Measurements from ENCODE around the gene MRPL28. TPM values are rescaled to one million over a fixed set of nuclear protein-coding genes. Genes with fewer than 3 reads are reported as not detected.

The MRPL28 gene
- total RNA-seq, 4 donors from 2014 or later, result 55.1 to 70.8 (median 61.6) TPM

- no peak for TF ChIP-seq POLR2A (IDR thresholded peaks at IDR 0.05)
- TF ChIP-seq, protein P1, sequence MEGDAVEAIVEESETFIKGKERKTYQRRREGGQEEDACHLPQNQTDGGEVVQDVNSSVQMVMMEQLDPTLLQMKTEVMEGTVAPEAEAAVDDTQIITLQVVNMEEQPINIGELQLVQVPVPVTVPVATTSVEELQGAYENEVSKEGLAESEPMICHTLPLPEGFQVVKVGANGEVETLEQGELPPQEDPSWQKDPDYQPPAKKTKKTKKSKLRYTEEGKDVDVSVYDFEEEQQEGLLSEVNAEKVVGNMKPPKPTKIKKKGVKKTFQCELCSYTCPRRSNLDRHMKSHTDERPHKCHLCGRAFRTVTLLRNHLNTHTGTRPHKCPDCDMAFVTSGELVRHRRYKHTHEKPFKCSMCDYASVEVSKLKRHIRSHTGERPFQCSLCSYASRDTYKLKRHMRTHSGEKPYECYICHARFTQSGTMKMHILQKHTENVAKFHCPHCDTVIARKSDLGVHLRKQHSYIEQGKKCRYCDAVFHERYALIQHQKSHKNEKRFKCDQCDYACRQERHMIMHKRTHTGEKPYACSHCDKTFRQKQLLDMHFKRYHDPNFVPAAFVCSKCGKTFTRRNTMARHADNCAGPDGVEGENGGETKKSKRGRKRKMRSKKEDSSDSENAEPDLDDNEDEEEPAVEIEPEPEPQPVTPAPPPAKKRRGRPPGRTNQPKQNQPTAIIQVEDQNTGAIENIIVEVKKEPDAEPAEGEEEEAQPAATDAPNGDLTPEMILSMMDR (IDR thresholded peaks at IDR 0.05), result no peak
- DNase-seq (ENCODE audit: low spot score in 2 of 2), result no peak
- H3K4me3 ChIP-seq (ENCODE audit: low read depth, poor library complexity, severe bottlenecking), result no peak overlapping the region
- intact Hi-C loops (cut with DNase I; ENCODE audit: low total_unique reads), result no loop called here
- 74 to 86% methylated on average over 10 of the region's 10 CpGs for WGBS, 2 donors
Observed at GRCh38 chr16:354971-355461, 15.3 kb downstream of the MRPL28 start.

GRCh38 chr16:354291-354881 is 16.0 kb downstream of the MRPL28 start:
- DNase-seq (ENCODE audit: low spot score in 2 of 2), result no peak
- intact Hi-C loops (cut with DNase I; ENCODE audit: low total_unique reads), result no loop called here
- H3K4me3 ChIP-seq (ENCODE audit: low read depth, poor library complexity, severe bottlenecking), result no peak overlapping the region
- TF ChIP-seq, protein P1 (IDR thresholded peaks at IDR 0.05), result no peak
- TF ChIP-seq POLR2A (IDR thresholded peaks at IDR 0.05), result no peak
- 69 to 78% methylated on average over 11 to 12 of the region's 12 CpGs for WGBS, 2 donors

- TF ChIP-seq POLR2A (IDR thresholded peaks at IDR 0.05), result no peak
- TF ChIP-seq, protein P1 (IDR thresholded peaks at IDR 0.05), result no peak
- DNase-seq (ENCODE audit: low spot score in 2 of 2), result no peak
- WGBS, 2 donors, result 57 to 78% methylated on average over 16 to 24 of the region's 25 CpGs
- intact Hi-C loops (cut with DNase I; ENCODE audit: low total_unique reads), result no loop called here
- H3K4me3 ChIP-seq (ENCODE audit: low read depth, poor library complexity, severe bottlenecking), result peak overlapping the region; percentile 11
Observed at GRCh38 chr16:353404-354290, 16.7 kb downstream of the MRPL28 start.

DNA sequence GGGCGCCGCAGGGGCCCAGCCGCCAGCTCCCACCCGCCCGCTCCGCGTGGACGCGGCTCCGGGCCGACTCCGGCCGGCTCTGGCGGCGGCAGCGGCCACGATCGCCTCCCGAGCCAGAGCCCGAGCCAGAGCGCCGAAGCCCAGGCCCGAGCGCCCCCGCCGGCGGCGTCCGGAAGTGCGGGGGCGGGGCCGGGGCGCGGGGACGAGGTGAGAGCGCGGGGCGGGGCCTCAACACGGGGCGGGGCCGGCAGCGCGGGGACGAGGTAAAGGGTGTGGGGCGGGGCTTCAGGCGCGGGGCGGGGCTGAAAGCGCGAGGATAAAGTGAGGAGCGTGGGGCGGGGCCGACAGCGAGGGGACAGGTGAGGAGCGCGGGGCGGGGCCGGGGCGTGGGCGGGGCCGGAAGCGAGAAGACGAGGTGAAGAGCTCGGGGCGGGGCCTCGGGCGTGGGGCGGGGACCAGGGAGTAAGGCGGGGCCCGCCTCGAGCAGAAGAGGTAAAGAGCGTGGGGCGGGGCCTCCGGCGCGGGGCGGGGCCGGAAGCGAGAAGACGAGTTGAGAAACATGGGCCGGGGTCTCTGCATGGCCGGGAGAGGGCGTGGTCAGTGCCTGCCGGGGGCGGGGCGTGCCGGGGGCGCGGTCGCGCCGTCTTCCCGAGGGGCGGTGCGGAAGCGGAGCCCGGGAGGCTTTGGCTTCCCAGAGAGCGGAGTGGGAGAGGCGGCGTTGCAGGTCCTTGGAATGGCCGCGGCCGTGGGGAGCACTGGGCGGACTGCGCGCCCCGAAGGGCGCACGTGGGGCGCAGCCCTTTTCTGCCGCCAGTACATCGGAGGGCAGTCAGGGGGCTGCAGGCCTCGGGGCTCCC is 17.6 kb downstream of the MRPL28 start, which contains the start of gene AXIN1:
AXIN1 (minus strand) TSS at position 177 of the 857 bp plus-strand sequence. CDS start 5,698 bp downstream, outside the sequence.
- 2% methylated on average over 63 to 72 of the region's 113 CpGs for WGBS, 2 donors
- TF ChIP-seq, protein P1 (IDR thresholded peaks at IDR 0.05), result no peak
- no peak for TF ChIP-seq POLR2A (IDR thresholded peaks at IDR 0.05)
- H3K4me3 ChIP-seq (ENCODE audit: low read depth, poor library complexity, severe bottlenecking), result peak within 1 kb of the TSS; percentile 43
- intact Hi-C loops (cut with DNase I; ENCODE audit: low total_unique reads), result no loop called here
- DNase-seq (ENCODE audit: low spot score in 2 of 2), result peak; percentile 100

DNA sequence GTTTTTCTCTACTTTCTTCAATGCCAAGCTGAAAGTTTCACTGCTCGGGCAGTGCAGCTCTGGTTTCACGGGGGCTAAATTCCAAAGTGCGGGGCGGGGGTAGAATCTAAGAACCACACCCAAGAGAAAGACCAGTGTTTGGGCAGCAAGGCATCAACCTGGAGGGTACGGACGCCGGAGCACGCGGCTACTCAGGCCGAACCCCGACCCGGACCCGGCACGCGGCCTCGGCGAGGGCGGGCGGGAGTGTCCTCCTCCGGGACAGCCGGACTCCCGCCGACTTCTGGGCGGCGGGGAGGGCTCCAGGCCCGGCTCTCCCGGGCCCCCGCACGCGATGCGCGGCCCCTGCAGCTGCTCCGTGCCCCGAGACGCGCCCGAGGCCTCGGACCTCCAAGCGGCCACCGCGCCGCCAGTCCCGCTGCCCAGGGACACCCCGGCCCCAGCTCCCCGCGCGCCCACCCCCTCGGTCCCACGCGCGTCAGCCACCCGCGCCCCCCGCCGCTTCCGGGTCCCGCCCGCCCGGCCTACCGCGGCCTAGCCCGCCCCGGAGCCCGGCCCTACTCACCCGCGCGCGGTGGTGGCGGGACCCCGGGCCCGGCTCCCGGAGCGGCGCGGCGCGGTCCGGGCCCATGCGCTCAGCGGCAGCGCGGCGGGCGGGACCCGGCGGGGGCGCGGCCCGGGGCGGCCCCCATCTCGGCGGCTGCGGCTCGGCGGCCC is 18.4 kb downstream of the MRPL28 start:
- no peak for TF ChIP-seq POLR2A (IDR thresholded peaks at IDR 0.05)
- intact Hi-C loops (cut with DNase I; ENCODE audit: low total_unique reads), result no loop called here
- no peak for DNase-seq (ENCODE audit: low spot score in 2 of 2)
- WGBS, 2 donors, result 0 to 1% methylated on average over 10 to 51 of the region's 95 CpGs
- H3K4me3 ChIP-seq (ENCODE audit: low read depth, poor library complexity, severe bottlenecking), result peak overlapping the region; percentile 43
